Measurements from ENCODE around the gene SIGLEC1.

SIGLEC1 gene

DNA sequence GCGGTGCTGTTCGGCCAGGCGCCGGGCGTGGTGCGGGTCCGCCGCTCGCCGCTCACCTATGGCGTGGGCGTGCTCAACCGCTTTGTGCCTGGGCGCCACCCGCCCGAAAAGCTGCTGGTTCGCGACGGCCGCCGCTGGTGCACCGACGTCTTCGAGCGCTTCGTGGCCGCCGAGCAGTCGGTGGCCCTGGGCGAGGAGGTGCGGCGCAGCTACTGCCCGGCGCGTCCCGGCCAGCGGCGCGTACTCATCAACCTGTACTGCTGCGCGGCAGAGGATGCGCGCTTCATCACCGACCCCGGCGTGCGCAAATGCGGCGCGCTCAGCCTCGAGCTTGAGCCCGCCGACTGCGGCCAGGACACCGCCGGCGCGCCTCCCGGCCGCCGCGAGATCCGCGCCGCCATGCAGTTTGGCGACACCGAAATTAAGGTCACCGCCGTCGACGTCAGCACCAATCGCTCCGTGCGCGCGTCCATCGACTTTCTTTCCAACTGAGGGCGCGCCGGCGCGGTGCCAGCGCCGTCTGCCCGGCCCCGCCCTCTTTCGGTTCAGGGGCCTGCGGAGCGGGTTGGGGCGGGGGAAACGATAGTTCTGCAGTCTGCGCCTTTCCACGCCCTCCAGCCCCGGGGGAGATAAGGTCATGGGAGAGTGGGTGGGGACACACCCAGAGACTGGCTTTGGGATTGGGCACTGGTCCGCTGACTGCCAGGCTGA is 39.4 kb upstream of the SIGLEC1 start:
- H3K4me2 ChIP-seq (ENCODE audit: low read depth, low read length, poor library complexity, severe bottlenecking) = no peak overlapping the region
- H3K36me3 ChIP-seq (ENCODE audit: insufficient read depth, low read length) = no peaks in the 10 kb centered on the region; the same call in 1 of the 2 replicates
- no peaks in the 10 kb centered on the region for H3K79me2 ChIP-seq (ENCODE audit: insufficient read depth, low read length)
- H3K9ac ChIP-seq (ENCODE audit: low read depth, low read length, poor library complexity, severe bottlenecking) = no peak overlapping the region
- H3K4me1 ChIP-seq (ENCODE audit: insufficient read depth, low read length, poor library complexity, severe bottlenecking) = no peaks in the 10 kb centered on the region
- H3K9me2 ChIP-seq (replicated peaks; ENCODE audit: low read depth, low read length) = no peaks in the 10 kb centered on the region
- no peaks in the 10 kb centered on the region for H3K27me3 ChIP-seq (ENCODE audit: insufficient read depth, low read length, poor library complexity, severe bottlenecking)
- no peaks in the 10 kb centered on the region for H3F3A ChIP-seq (ENCODE audit: low read depth)
- no peaks in the 10 kb centered on the region for H3K9me3 ChIP-seq (ENCODE audit: insufficient read depth, low read depth, low read length)
- TF ChIP-seq EZH2phosphoT487 (IDR thresholded peaks at IDR 0.05; ENCODE audit: borderline replicate concordance) = no peak
- TF ChIP-seq, protein P1, sequence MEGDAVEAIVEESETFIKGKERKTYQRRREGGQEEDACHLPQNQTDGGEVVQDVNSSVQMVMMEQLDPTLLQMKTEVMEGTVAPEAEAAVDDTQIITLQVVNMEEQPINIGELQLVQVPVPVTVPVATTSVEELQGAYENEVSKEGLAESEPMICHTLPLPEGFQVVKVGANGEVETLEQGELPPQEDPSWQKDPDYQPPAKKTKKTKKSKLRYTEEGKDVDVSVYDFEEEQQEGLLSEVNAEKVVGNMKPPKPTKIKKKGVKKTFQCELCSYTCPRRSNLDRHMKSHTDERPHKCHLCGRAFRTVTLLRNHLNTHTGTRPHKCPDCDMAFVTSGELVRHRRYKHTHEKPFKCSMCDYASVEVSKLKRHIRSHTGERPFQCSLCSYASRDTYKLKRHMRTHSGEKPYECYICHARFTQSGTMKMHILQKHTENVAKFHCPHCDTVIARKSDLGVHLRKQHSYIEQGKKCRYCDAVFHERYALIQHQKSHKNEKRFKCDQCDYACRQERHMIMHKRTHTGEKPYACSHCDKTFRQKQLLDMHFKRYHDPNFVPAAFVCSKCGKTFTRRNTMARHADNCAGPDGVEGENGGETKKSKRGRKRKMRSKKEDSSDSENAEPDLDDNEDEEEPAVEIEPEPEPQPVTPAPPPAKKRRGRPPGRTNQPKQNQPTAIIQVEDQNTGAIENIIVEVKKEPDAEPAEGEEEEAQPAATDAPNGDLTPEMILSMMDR (conservative IDR thresholded peaks at IDR 0.05; ENCODE audit: low read length) = no peak
- H4K20me1 ChIP-seq (ENCODE audit: insufficient read depth, low read length, poor library complexity, severe bottlenecking) = no peaks in the 10 kb centered on the region
- no peak overlapping the region for H3K4me3 ChIP-seq (ENCODE audit: low read length, poor library complexity, severe bottlenecking)
- H2AFZ ChIP-seq (ENCODE audit: low read length) = no peak overlapping the region

DNA sequence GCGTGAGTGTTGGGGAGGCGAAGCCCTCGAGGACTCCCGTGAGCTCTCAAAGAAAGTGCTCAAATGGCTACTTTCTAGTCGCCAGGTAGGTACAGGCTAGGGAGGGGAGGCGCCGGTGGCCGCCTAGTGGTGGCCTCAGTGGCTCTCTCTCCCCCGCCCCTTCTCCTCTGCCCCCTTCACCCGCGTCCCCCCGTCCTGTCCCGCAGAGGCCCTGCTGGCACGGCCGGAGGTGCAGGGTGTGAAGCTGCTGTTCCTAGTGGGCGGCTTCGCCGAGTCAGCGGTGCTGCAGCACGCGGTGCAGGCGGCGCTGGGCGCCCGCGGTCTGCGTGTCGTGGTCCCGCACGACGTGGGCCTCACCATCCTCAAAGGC is 38.9 kb upstream of the SIGLEC1 start:
- TF ChIP-seq EZH2phosphoT487 (IDR thresholded peaks at IDR 0.05; ENCODE audit: borderline replicate concordance) = no peak
- TF ChIP-seq, protein P1 (conservative IDR thresholded peaks at IDR 0.05; ENCODE audit: low read length) = no peak

DNA sequence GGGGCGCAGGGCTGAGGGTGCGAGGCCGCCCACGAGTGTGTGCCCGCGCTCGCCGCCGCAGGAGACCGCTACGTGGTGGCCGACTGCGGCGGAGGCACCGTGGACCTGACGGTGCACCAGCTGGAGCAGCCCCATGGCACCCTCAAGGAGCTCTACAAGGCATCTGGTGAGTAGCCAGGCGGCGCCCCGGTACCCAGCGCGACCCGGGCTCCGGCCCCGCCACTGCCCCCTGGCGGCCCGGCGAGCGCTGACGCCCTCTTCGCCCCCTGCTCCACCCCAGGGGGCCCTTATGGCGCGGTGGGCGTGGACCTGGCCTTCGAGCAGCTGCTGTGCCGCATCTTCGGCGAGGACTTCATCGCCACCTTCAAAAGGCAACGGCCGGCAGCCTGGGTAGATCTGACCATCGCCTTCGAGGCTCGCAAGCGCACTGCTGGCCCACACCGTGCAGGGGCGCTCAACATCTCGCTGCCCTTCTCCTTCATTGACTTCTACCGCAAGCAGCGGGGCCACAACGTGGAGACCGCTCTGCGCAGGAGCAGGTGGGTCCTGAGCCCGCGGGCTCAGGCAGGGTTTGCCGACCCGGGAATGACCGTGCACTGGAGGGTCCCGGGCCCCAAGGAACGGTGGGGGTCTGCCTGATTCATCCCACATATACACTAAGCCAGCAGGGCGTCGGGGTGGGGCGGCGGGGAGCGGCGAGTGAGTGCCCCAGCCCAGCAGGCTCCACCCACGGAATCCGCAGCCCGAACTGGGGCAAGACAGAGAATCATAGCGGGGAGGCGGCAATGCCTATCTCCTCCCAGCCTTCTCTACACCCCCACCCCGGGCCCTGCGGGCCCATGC is 37.5 kb upstream of the SIGLEC1 start:
- no peak overlapping the region for H3K9ac ChIP-seq (ENCODE audit: low read depth, low read length, poor library complexity, severe bottlenecking)
- H4K20me1 ChIP-seq (ENCODE audit: insufficient read depth, low read length, poor library complexity, severe bottlenecking) = no peaks in the 10 kb centered on the region
- no peak overlapping the region for H2AFZ ChIP-seq (ENCODE audit: low read length)
- H3K4me2 ChIP-seq (ENCODE audit: low read depth, low read length, poor library complexity, severe bottlenecking) = no peak overlapping the region
- H3K4me1 ChIP-seq (ENCODE audit: insufficient read depth, low read length, poor library complexity, severe bottlenecking) = peaks cover 5% of the 10 kb centered on the region
- no peak overlapping the region for H3K4me3 ChIP-seq (ENCODE audit: low read length, poor library complexity, severe bottlenecking)
- H3K9me2 ChIP-seq (replicated peaks; ENCODE audit: low read depth, low read length) = no peaks in the 10 kb centered on the region
- no peaks in the 10 kb centered on the region; the same call in 1 of the 2 replicates for H3K36me3 ChIP-seq (ENCODE audit: insufficient read depth, low read length)
- H3K79me2 ChIP-seq (ENCODE audit: insufficient read depth, low read length) = no peaks in the 10 kb centered on the region
- no peak for TF ChIP-seq EZH2phosphoT487 (IDR thresholded peaks at IDR 0.05; ENCODE audit: borderline replicate concordance)
- TF ChIP-seq, protein P1 (conservative IDR thresholded peaks at IDR 0.05; ENCODE audit: low read length) = no peak
- H3F3A ChIP-seq (ENCODE audit: low read depth) = no peaks in the 10 kb centered on the region
- H3K9me3 ChIP-seq (ENCODE audit: insufficient read depth, low read depth, low read length) = no peaks in the 10 kb centered on the region
- no peaks in the 10 kb centered on the region for H3K27me3 ChIP-seq (ENCODE audit: insufficient read depth, low read length, poor library complexity, severe bottlenecking)

More for the DNA sequence above, 38.9 kb upstream of the SIGLEC1 start:
- Histone ChIP-seq H3F3A (ENCODE audit: low read depth) (no peaks in the 10 kb centered on the region), H2AFZ (ENCODE audit: low read length) (no peak overlapping the region), H3K9me2 (replicated peaks; ENCODE audit: low read depth, low read length) (no peaks in the 10 kb centered on the region), H3K9ac (ENCODE audit: low read depth, low read length, poor library complexity, severe bottlenecking) (no peak overlapping the region), H3K27me3 (ENCODE audit: insufficient read depth, low read length, poor library complexity, severe bottlenecking) (no peaks in the 10 kb centered on the region), H3K36me3 (ENCODE audit: insufficient read depth, low read length) (no peaks in the 10 kb centered on the region; the same call in 1 of the 2 replicates), H3K4me2 (ENCODE audit: low read depth, low read length, poor library complexity, severe bottlenecking) (no peak overlapping the region), H4K20me1 (ENCODE audit: insufficient read depth, low read length, poor library complexity, severe bottlenecking) (no peaks in the 10 kb centered on the region), H3K4me1 (ENCODE audit: insufficient read depth, low read length, poor library complexity, severe bottlenecking) (no peaks in the 10 kb centered on the region), H3K9me3 (ENCODE audit: insufficient read depth, low read depth, low read length) (no peaks in the 10 kb centered on the region), H3K79me2 (ENCODE audit: insufficient read depth, low read length) (no peaks in the 10 kb centered on the region), H3K4me3 (ENCODE audit: low read length, poor library complexity, severe bottlenecking) (no peak overlapping the region)
